Measurements from ENCODE around the gene SLC38A1. TPM values are rescaled to one million over a fixed set of nuclear protein-coding genes. Genes with fewer than 3 reads are reported as not detected.

The SLC38A1 gene
- total RNA-seq, 1 experiment from 2014 or later = 155 TPM

- peak; percentile 67; the same call in 1 of the 2 replicates for ATAC-seq
These were observed 34.3 kb upstream of the SLC38A1 start for GRCh38 chr12:46303039-46303666.

GRCh38 chr12:46300910-46301309 lies 32.1 kb upstream of the SLC38A1 start:
- Histone ChIP-seq H3K4me2 (ENCODE audit: low read length) (no peak overlapping the region), H3K9me2 (ENCODE audit: insufficient read depth) (no peaks in the 10 kb centered on the region), H3K4me3 (replicated peaks in 1 of 2; ENCODE audit: low read depth in 1 of 2, low read length in 2 of 2) (no peak overlapping the region), H3K27ac (ENCODE audit: low read depth, low read length) (no peak overlapping the region), H3K27me3 (ENCODE audit: insufficient read depth, low read length) (no peaks in the 10 kb centered on the region), H4K20me1 (ENCODE audit: insufficient read depth) (no peaks in the 10 kb centered on the region), H3K9me3 (ENCODE audit: control insufficient read depth in 1 of 2, insufficient read depth in 1 of 2, low read depth in 1 of 2, low read length in 2 of 2) (no peaks in the 10 kb centered on the region), H3K9ac (ENCODE audit: low read length) (no peak overlapping the region), H3K36me3 (ENCODE audit: control insufficient read depth in 1 of 2, insufficient read depth in 2 of 2, low read length in 2 of 2) (no peaks in the 10 kb centered on the region), H3K79me2 (ENCODE audit: insufficient read depth, low read length) (no peaks in the 10 kb centered on the region), H2AFZ (ENCODE audit: low read depth, low read length, poor library complexity, severe bottlenecking) (no peak overlapping the region), H3K4me1 (ENCODE audit: control insufficient read depth in 1 of 2, insufficient read depth in 2 of 2, low read length in 2 of 2) (no peaks in the 10 kb centered on the region)
- ChIA-PET POLR2A (no interaction called here), RAD21 (ENCODE audit: low non-redundant PET in 1 of 2, low total read pairs in 2 of 2, uncharacterized antibody in 2 of 2, unreplicated experiment in 2 of 2) (no interaction called here), CTCF (no interaction called here)
- TF ChIP-seq TCF7L2 (IDR thresholded peaks at IDR 0.05; ENCODE audit: borderline replicate concordance, extremely low read depth, insufficient read depth, insufficient read length) (no peak), EZH2phosphoT487 (IDR thresholded peaks at IDR 0.05; ENCODE audit: borderline replicate concordance) (no peak)
- TF ChIP-seq, protein P1, sequence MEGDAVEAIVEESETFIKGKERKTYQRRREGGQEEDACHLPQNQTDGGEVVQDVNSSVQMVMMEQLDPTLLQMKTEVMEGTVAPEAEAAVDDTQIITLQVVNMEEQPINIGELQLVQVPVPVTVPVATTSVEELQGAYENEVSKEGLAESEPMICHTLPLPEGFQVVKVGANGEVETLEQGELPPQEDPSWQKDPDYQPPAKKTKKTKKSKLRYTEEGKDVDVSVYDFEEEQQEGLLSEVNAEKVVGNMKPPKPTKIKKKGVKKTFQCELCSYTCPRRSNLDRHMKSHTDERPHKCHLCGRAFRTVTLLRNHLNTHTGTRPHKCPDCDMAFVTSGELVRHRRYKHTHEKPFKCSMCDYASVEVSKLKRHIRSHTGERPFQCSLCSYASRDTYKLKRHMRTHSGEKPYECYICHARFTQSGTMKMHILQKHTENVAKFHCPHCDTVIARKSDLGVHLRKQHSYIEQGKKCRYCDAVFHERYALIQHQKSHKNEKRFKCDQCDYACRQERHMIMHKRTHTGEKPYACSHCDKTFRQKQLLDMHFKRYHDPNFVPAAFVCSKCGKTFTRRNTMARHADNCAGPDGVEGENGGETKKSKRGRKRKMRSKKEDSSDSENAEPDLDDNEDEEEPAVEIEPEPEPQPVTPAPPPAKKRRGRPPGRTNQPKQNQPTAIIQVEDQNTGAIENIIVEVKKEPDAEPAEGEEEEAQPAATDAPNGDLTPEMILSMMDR (IDR thresholded peaks at IDR 0.05 in 2 of 3, conservative IDR thresholded peaks at IDR 0.05 in 1 of 3; ENCODE audit: borderline replicate concordance in 1 of 3, insufficient read depth in 1 of 3, low read depth in 2 of 3, low read length in 2 of 3) = no peak
- intact Hi-C loops (cut with micrococcal nuclease) = no loop called here
- DNase-seq (ENCODE audit: low read depth, low spot score) = no peak
- BruUV-seq (replicated peaks) = no TSS peak
- ATAC-seq = no peak

More at GRCh38 chr12:46303039-46303666, 34.3 kb upstream of the SLC38A1 start:
- Histone ChIP-seq H3K36me3 (ENCODE audit: control insufficient read depth in 1 of 2, insufficient read depth in 2 of 2, low read length in 2 of 2) (no peaks in the 10 kb centered on the region), H3K4me1 (ENCODE audit: control insufficient read depth in 1 of 2, insufficient read depth in 2 of 2, low read length in 2 of 2) (no peaks in the 10 kb centered on the region), H3K27ac (ENCODE audit: low read depth, low read length) (no peak overlapping the region), H3K27me3 (ENCODE audit: insufficient read depth, low read length) (no peaks in the 10 kb centered on the region), H3K9me3 (ENCODE audit: control insufficient read depth in 1 of 2, insufficient read depth in 1 of 2, low read depth in 1 of 2, low read length in 2 of 2) (no peaks in the 10 kb centered on the region), H2AFZ (ENCODE audit: low read depth, low read length, poor library complexity, severe bottlenecking) (peak overlapping the region; percentile 20), H3K4me3 (replicated peaks in 1 of 2; ENCODE audit: low read depth in 1 of 2, low read length in 2 of 2) (no peak overlapping the region), H3K4me2 (ENCODE audit: low read length) (no peak overlapping the region), H4K20me1 (ENCODE audit: insufficient read depth) (no peaks in the 10 kb centered on the region), H3K9ac (ENCODE audit: low read length) (no peak overlapping the region), H3K9me2 (ENCODE audit: insufficient read depth) (no peaks in the 10 kb centered on the region), H3K79me2 (ENCODE audit: insufficient read depth, low read length) (no peaks in the 10 kb centered on the region)
- TF ChIP-seq SRF (IDR thresholded peaks at IDR 0.05; ENCODE audit: low read depth) = no peak
- TF ChIP-seq RAD21 (IDR thresholded peaks at IDR 0.05; ENCODE audit: low read depth) = peak; percentile 30
- TF ChIP-seq YY1 (IDR thresholded peaks at IDR 0.05; ENCODE audit: extremely low read depth, insufficient replicate concordance, low read depth, low read length) = no peak
- TF ChIP-seq, protein P1 (IDR thresholded peaks at IDR 0.05 in 2 of 3, conservative IDR thresholded peaks at IDR 0.05 in 1 of 3; ENCODE audit: borderline replicate concordance in 1 of 3, insufficient read depth in 1 of 3, low read depth in 2 of 3, low read length in 2 of 3) = peak in 2 of 3 experiments; percentile 54 to 62; a peak in 4 of 6 replicates
- DNase-seq (ENCODE audit: low read depth, low spot score) = peak; percentile 18
- intact Hi-C loops (cut with micrococcal nuclease) = no loop called here
- no TSS peak for BruUV-seq (replicated peaks)
- ChIA-PET RAD21 (ENCODE audit: low non-redundant PET in 1 of 2, low total read pairs in 2 of 2, uncharacterized antibody in 2 of 2, unreplicated experiment in 2 of 2) (no interaction called here), POLR2A (no interaction called here), CTCF (no interaction called here)

Data from HCT116 (cell line).